HFF-Myc (cell line): ENCODE measurements around the gene MS4A18.

Source experiments
- DNase-seq: peaks from one replicate; pipeline ENCODE4 v3.0.0-alpha.2; 2011; ENCODE audit warnings: low read depth; ENCODE audit errors: extremely low read depth
- H3K4me3 ChIP-seq: replicated peaks from 2 replicates; pipeline ENCODE4 v1.5.1; 2011; ENCODE audit warnings: low read depth, mild to moderate bottlenecking, control low read depth, low read length
- TF ChIP-seq, protein P1 (sequence below): IDR thresholded peaks from 2 replicates; pipeline ENCODE4 v1.5.1; 2012; ENCODE audit warnings: mild to moderate bottlenecking, low read depth, low read length, control low read depth; ENCODE audit errors: missing control alignments

The MS4A18 gene

DNA sequence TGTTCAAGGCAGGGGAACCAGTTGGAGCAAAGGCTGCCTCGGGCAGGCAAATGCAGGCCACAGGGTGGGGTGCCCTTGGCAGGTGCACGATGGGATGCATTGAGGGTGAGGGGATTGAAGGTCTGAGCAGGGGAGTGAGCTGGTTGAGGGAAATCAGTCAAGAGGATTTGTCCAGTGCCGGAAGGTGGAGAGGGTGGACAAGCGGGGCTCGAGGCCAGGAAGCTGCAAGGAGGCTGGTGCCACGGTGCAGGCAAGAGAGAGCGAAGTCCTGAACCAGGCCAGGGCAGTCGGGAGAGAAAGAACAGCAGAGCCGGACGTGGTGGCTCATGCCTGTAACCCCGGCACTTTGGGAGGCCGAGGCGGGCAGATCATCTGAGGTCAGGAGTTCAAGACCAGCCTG is 50.2 kb downstream of the MS4A18 start:
- no peak for DNase-seq
- TF ChIP-seq, protein P1, sequence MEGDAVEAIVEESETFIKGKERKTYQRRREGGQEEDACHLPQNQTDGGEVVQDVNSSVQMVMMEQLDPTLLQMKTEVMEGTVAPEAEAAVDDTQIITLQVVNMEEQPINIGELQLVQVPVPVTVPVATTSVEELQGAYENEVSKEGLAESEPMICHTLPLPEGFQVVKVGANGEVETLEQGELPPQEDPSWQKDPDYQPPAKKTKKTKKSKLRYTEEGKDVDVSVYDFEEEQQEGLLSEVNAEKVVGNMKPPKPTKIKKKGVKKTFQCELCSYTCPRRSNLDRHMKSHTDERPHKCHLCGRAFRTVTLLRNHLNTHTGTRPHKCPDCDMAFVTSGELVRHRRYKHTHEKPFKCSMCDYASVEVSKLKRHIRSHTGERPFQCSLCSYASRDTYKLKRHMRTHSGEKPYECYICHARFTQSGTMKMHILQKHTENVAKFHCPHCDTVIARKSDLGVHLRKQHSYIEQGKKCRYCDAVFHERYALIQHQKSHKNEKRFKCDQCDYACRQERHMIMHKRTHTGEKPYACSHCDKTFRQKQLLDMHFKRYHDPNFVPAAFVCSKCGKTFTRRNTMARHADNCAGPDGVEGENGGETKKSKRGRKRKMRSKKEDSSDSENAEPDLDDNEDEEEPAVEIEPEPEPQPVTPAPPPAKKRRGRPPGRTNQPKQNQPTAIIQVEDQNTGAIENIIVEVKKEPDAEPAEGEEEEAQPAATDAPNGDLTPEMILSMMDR, result no peak

DNA sequence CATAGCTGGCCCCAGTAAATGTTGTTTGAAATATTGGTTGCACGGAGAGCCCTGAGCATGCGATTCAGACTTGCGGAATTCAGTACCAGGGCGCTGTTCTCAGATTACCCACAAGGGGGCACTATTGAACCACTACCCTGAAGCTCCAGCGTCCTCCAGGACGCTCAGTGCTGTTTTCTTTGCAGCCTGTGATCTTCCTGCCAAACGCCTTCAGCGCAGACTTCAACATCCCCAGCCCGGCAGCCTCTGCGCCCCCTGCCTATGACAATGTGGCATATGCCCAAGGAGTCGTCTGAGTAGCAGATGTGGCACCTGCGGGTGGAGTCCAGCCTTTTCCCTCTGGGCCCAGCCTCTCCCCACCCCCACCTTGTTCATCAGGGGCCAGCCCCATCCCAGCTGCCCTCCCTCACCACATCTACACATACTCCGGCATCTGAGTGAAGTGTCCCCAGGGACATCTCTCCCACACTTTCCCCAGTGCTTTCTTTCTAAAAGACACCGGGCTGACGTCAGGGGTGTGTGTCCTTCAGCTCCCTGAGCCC is 51.0 kb downstream of the MS4A18 start:
- H3K4me3 ChIP-seq, result no peak overlapping the region
- peak; percentile 82 for DNase-seq
- TF ChIP-seq, protein P1, result peak; percentile 89

More for the DNA sequence above, 50.2 kb downstream of the MS4A18 start:
- no peak overlapping the region for H3K4me3 ChIP-seq

DNA sequence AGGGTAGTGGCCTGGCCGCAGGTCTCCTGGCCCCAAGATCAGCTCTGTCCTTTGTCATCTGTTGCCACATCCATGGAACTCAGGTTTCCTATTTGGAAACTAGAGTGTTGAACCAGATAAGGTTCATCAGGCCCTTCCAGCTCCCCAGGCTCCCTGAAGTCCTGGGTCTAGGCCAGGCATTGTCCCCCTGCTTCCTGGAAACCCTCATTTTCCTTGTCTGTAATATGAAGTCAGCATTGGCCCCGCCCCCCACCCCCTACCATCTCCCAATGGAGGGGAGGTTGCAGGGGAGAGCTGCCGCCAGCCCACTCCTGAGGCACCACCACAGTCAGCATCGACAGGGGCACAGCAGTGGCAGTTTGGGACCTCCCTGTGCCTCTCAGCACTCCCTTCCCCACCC is 51.6 kb downstream of the MS4A18 start:
- H3K4me3 ChIP-seq, result no peak overlapping the region
- no peak for DNase-seq
- TF ChIP-seq, protein P1, result no peak

DNA sequence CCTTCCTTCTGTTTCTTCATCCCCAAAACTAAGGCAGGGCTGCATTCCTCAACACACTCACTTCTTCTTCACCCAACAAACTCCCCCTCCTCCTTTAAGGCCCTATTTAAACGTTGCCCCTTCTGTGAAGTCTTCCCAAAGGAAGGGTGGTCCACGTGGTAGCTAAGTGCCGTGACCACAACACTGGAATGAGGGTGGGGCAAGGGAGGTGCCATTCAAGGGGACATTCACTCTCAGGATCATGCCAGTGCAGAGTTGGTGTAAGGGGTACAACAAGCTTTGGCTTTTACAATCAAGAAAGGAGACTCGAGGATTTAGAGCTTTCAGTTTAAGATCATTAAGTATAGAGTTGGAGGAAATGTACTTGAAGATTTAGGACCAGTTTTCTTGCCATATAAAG is 52.6 kb downstream of the MS4A18 start:
- no peak overlapping the region for H3K4me3 ChIP-seq
- TF ChIP-seq, protein P1, result no peak
- DNase-seq, result no peak

DNA sequence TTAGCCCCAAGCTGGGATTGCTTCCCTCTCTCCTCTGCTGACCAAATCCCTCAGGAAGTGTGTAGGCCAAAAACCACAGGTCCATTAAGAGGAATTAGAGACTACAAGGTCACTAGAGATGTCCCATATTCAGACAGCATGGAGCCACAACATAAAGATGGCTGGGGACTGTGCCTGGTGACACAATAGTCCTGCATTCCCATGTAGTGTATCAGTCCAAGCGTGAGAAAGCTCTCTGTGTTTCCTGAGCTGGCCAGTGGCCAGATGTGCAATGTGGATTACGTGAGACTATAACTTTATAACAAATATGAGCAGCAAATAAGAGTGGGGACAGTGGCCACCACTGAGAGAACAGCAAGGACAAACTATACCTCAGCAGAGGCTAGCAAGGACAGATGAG is 53.1 kb downstream of the MS4A18 start:
- TF ChIP-seq, protein P1, result no peak
- DNase-seq, result peak; percentile 33

DNA sequence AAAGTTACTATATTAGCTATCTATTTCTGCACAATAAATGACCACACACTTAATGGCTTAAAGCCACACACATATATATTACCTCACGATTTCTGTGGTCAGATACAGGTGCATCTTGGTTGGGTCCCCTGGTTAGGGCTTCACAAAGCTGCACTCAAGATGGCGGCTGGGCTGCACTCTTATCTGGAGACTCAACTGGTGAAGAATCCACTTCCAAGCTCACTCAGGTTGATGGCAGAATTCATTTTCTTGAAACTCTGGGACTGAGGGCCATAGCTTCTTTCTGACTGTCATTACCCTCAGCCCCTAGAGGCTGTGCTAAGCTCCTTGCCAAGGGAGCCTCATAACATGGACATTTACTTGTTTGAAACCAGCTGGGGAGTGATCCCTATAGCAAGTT is 55.5 kb downstream of the MS4A18 start:
- no peak for DNase-seq
- no peak overlapping the region for H3K4me3 ChIP-seq
- TF ChIP-seq, protein P1, result no peak

More for the DNA sequence above, 53.1 kb downstream of the MS4A18 start:
- H3K4me3 ChIP-seq, result no peak overlapping the region

DNA sequence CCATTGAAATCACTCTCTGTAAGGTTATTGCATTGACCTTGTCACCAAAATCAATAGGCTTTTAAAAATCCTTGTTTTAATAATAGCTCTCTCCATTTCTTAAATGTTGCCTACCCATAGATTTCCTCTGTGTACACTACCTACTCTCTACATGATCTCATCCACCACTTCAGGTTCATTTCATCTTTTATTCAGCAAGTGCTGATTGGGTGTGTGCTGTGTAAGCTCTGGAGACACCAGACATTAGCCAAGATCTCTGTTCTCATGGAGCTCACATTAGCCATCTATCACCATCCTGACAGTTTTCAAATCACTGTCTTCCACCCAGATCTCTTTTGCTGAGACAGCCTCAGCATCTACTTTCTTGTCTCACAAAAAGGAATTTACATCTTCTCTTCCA is 56.3 kb downstream of the MS4A18 start:
- TF ChIP-seq, protein P1, result no peak
- DNase-seq, result no peak
- H3K4me3 ChIP-seq, result no peak overlapping the region
